ENCODE data around the gene NIPSNAP3A.
A peak's percentile ranks its signal among the peaks of the same experiment; 100 is the strongest.
"Not testable (repeated sequence)": the region's sequence is repeated elsewhere in the genome, so short reads cannot be mapped to it uniquely, and the experiment has no call there.

NIPSNAP3A gene

GRCh38 chr9:104747565-104748358 lies at the start of gene NIPSNAP3A:
Gene NIPSNAP3A, plus strand, starts transcription at chr9:104747683. Its CDS starts 110 bp downstream, at chr9:104747793.
- DNase-seq, result peak; percentile 77

- DNase-seq, result no peak
Observed at GRCh38 chr9:104700306-104700705, 47.2 kb upstream of the NIPSNAP3A start.

- not testable (repeated sequence) for DNase-seq
Observed at GRCh38 chr9:104708737-104709136, 38.7 kb upstream of the NIPSNAP3A start.

- no peak for DNase-seq
Observed at GRCh38 chr9:104711604-104712003, 35.9 kb upstream of the NIPSNAP3A start.

GRCh38 chr9:104725014-104725413 lies 22.5 kb upstream of the NIPSNAP3A start:
- no peak for DNase-seq

GRCh38 chr9:104738452-104738851 lies 9.0 kb upstream of the NIPSNAP3A start:
- DNase-seq, result no peak

GRCh38 chr9:104740621-104741020 lies 6.9 kb upstream of the NIPSNAP3A start:
- no peak for DNase-seq

- no peak for DNase-seq
Observed at GRCh38 chr9:104743376-104743985, 4.0 kb upstream of the NIPSNAP3A start.

- no peak for DNase-seq
Observed at GRCh38 chr9:104745852-104746251, 1.6 kb upstream of the NIPSNAP3A start.

- no peak for DNase-seq
Observed at GRCh38 chr9:104746285-104746684, 1.2 kb upstream of the NIPSNAP3A start.

GRCh38 chr9:104746798-104747197 lies 685 bp upstream of the NIPSNAP3A start:
- no peak for DNase-seq

GRCh38 chr9:104747245-104747564 lies 278 bp upstream of the NIPSNAP3A start:
- DNase-seq, result peak; percentile 61

- DNase-seq, result no peak
Observed at GRCh38 chr9:104748359-104749031, 1.0 kb downstream of the NIPSNAP3A start.

- DNase-seq, result no peak
Observed at GRCh38 chr9:104750185-104750767, 2.8 kb downstream of the NIPSNAP3A start.

GRCh38 chr9:104758974-104759373 lies 11.5 kb downstream of the NIPSNAP3A start:
- DNase-seq, result peak; percentile 52

- DNase-seq, result no peak
Observed at GRCh38 chr9:104765138-104765537, 17.7 kb downstream of the NIPSNAP3A start.

GRCh38 chr9:104766025-104766424 lies 18.5 kb downstream of the NIPSNAP3A start:
- no peak for DNase-seq

GRCh38 chr9:104767507-104767906 lies 20.0 kb downstream of the NIPSNAP3A start:
- DNase-seq, result no peak

- DNase-seq, result not testable (repeated sequence)
Observed at GRCh38 chr9:104769029-104769428, 21.5 kb downstream of the NIPSNAP3A start.

GRCh38 chr9:104769655-104770054 lies 22.2 kb downstream of the NIPSNAP3A start:
- DNase-seq, result no peak

- DNase-seq, result no peak
Observed at GRCh38 chr9:104772714-104773510, 25.4 kb downstream of the NIPSNAP3A start.

GRCh38 chr9:104774132-104774531 lies 26.6 kb downstream of the NIPSNAP3A start:
- DNase-seq, result no peak

Data from DMS 273 treated with DMSO at 0.1 percent for 48 hours (cell line).